ENCODE measurements around the gene PNKD.
A peak's percentile ranks its signal among the peaks of the same experiment; 100 is the strongest.

PNKD gene

DNA sequence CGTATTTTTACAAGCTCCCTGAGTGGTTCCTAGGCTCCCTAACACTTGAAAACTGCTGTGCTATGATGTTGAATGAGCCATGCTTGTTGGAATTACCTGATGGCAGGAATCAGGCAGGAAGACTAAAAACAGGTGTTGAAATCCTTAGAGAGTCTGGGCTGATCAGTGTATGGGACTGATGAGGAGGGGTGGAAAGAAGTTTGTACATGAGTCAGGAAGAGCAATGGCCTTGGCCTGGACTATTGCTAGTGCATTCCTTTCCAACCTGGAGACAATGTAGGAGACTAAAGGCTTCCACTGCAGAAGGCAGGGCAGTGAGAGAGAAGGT lies 46.9 kb downstream of the PNKD start:
- DNase-seq (ENCODE audit: low spot score), result no peak

DNA sequence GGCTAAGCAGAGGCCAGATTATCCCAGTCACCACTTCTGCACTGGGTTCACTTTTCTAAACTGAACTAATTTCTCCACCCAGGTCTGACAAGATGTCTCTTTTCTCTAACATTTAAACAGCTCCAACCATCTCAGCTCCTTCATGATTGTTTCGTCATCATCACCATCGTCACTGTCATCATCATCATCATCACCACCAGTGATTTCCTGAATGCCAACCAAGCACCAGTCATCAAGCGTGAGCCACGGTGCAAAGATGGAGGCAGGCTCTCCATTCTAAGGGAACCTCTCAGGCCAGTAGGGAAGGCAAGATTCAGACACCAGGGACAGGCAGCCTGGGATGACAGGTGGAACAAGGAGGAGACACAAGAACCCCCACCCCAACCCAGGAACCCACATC lies 47.5 kb downstream of the PNKD start:
- no peak for DNase-seq (ENCODE audit: low spot score)

DNA sequence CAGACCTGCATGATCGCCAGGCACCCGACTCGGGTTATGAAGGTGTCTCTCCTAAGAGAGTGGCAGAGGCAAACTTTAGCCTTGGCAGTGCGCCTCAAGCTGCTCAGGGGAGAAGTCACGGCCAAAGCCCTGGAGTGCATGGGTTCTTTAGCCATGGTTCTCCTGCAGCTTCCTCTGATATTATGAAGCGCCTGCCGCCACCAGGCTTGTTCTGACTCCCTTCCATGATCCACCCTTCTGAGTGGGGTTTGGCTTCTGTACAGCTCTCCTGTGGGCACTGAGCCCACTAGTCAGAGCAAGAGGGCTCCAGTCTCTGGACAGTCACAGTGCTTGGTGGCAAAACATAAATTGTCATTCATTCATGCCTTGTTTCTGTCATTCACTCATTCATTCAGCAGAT lies 47.9 kb downstream of the PNKD start:
- DNase-seq (ENCODE audit: low spot score), result no peak

DNA sequence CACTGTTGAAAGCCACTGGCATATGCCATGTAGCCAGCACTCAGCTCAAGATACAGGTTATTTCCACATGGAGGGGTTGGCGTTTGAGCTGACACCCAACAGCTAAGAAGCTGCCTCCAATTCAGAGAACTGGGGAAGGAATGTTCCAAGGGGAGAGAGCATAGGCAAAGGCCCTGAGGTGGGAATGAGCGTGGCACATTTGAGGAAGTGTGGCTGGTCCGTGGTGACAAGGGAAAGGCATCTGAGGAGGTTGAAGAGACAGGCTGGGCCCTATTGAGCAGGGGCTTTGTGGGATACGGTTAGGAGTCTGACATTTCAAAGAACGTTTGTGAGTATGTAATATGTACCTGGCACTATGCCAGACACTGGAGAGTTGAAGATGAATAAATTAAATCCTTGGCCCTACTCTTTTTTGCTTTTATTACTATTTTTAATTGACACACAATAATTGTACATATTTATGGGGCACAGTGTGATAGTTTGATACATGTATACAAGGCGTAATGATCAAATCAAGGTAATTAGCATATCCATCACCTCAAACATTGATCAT lies 49.6 kb downstream of the PNKD start:
- DNase-seq (ENCODE audit: low spot score), result no peak

DNA sequence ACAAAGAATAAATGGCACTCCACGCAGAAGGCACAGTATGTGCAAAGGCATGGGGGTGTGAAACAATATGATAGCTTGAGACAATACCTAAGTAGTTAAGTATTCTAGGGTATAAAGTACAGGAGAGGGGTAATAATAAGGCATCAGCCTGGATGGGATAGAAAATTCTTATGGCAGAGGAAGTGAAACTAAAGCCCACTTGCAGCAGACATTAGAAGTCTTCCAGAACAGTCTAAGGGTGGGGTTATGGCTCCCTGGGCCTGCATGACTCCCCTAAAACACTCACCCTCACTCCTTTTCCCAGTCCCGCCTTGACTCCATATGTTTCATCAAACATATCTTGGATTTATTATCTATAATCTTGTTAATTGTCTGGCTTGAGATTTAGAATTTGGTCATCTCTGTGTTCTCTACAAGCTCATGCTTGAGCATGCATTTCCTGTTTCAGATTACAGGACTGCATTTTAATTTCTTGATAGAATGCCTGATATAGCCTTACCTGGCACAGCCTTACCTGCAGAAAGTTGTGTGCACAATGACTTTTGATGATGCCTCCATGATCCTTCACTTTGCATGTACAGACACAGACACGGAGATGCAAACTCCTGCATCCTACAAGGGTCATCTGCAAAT lies 50.5 kb downstream of the PNKD start:
- DNase-seq (ENCODE audit: low spot score), result no peak

DNA sequence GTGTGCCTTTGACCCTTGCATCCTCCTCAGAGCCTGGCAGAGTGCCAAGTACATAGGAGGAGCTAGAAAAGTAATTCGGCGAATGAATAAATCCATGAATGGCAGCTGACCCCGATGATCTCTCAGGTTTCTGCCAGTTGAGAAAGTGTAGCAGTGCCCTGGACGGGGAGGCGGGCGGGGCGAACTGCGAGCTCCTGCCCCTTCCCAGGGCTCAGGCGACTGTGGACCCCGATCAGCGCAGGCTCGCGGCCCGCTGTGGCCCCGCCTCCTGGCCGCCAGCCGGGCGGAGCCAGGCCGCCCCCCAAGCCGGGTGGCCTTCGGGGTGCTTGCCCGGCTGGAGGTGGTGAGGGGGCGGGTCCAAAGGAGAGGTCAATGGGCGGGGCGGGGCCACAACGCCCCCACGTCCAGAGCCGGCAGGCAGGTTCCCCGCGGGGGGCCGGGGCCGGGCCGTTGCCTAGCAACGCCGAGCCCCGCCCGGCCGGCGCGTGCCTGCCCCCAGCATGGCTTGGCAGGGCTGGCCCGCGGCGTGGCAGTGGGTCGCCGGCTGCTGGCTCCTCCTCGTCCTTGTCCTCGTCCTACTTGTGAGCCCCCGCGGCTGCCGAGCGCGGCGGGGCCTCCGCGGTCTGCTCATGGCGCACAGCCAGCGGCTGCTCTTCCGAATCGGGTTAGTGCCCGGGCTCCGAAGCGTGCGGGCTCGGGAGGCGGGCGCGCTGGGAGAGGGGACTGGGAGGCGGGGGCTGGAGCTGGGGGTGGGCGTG lies 52.6 kb downstream of the PNKD start:
- peak; percentile 89 for DNase-seq (ENCODE audit: low spot score)

DNA sequence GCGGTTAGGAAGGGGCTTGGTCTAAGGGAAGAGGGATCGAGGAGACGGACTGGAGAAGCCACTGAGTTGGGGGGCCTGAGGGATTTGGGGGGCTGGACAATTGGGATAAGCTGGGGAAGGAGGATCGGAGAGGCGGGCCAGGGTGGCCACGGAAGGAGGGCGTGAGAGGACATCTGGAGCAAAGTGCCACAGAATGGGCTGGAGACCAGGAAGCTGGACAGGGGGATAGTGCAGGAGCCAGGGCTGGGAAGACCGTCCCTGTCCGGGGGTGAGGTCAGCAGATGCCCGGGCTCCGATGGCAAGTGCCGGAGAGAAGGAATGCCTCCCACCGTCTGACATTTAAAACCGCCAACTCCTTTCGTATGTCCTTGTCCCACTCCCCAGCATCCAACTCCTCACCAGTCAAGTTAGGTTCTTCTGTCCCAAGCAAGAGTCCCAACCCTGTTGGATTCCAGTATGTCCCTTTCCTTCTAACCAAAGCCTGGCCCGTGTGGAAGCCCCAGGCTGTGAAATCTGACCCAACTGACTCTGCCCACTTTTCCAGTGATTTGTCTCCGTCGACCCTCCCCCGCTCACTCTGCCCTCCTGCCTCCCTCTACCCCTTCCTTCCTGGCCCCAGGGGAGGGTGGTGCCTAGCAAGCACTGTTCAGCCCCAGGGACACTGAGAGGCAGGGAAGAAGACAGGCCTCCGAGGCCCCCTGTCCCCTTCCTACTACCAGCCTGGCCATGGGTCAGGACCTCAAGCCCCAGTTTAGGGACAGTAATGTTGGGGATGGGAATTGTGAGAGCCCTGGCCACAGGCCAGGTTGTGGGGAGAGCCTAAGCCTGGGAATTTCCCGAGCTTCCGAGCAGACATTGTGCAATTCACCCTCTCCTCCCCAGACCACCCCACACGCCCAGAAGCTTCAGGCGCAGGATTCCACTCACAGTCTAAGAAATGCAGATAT lies 53.5 kb downstream of the PNKD start:
- peak; percentile 24 for DNase-seq (ENCODE audit: low spot score)

DNA sequence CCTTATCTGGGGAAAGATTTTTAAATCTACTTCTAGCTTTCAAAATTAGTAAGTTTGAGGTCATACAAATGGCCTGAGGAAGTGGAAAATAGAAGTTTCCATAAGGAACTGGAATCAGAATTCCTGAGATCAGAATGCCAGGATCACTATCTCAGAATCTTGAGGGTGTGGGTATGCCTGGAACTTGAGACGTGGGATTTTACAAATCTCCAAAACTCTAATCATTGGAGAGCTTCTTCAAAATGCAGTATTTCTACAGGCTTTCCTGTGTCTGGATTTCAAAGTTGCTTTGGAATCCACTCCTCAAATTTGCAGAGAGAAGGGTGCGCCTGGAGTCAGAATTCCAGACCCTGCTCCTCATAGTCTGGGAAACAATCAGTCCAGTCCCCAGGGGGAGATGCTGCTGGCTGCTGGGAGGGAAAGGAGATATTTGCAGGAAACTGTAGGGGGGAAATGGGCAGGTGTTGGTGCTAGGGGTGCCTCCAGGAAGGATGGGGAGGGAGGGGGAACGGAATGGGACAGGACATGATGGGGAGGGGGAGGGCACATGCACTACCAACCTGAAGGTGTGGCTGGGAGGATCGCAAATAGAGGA lies 55.3 kb downstream of the PNKD start:
- DNase-seq (ENCODE audit: low spot score), result no peak

DNA sequence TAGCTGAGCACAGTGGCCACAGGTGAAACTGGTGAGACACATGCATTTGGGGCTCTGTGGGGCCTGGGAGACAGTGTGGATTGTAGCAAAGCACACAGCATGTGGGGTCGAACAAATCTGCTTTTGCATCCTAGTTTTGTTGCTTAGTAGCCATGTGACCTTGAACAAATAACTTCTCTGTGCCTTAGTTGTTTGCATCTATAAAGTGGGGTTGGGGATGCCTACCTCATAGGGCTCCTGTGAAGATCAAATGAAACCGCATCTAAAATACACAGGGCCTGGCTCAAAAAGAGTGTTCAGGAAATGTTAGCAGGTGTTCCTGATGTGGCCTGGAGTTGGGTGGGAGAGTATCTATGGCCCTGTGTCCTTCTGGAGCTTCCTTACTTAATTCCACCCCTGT lies 56.0 kb downstream of the PNKD start:
- DNase-seq (ENCODE audit: low spot score), result no peak

DNA sequence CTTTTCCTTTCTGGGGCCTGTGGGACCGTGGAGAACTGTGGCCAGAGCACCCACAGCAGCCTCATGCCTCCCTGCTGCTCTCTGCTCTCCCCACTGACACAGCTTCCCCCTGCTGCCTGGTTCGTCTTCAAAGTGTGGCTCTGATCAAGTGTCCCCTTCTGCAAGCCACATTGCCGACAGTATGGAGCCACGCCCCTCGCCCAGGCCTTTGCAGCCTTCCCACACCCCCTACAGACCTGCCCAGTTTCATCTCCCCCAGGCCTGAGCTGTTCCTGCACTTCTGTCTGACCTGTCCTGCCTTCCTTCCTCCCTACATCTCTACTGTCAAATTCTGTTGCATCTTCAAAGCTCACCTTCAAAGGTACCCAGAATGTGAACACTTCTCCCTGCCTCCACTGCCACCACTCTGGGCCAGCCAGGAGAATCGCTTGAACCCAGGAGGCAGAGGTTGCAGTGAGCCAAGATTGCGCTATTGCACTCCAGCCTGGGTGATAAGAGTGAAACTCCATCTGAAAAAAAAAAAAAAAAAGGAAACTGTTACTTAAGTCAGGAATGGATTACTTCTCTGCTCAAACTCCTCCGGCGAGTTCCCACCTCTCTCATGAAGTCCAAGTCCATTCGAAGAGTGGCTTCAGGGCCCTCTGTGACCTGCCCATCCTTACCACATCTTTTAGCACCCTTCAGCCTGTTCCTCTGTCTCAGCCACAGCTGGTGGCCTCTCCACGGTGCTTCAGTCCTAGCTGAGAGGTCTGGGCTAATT lies 57.3 kb downstream of the PNKD start:
- no peak for DNase-seq (ENCODE audit: low spot score)

DNA sequence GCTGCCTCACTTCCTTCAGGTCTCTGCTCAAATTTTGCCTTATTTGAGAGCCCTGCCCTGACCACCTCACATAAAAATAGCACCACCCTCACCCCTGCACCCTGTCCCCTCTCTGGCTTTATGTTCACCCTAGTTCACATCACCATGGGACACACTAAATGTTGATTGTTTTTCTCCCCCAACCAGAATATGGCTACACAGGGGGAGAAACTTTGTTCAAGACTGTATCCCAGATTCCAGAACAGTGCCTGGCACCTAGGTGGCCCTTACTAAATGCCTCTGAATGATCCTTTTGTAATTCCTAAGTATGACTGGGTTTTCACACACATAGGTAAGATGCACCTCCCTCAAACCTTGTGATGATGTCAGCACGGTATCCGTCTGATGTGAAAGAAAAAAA lies 58.0 kb downstream of the PNKD start:
- DNase-seq (ENCODE audit: low spot score), result no peak

DNA sequence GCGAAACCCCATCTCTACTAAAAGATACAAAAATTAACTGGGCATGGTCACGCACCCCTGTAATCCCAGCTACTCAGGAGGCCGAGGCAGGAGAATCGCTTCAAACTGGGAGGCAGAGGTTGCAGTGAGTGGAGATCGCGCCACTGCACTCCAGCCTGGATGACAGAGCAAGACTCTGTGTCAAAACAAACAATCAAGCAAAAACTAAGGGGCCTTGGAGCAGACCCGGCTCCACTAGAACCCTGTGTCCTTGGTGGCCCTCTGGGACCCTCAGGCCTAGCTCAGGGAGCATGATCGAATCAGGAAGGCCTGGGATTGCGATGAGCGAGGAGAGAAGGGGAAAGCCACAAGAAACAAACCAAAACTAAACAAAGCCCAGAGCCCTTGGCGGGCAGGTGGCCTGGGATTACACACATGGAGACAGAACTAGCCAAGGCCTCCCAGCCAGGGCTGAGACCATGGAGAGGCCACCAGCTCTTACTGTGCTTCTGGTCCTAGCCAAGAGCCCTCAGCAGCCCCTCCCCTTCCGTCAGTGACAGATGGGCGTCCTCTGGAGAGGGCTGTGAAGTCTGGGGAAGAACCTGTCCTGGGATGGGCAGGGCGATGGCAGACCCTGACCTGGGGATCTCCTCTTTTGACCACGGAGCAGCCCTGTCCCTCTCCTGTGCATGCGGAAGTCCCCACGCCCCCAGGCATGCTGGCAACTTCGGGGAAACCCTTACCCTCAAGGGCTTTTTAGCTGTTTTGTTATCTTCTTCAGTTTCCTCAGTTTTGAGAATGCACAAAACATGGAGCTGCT lies 58.9 kb downstream of the PNKD start:
- no peak for DNase-seq (ENCODE audit: low spot score)

DNA sequence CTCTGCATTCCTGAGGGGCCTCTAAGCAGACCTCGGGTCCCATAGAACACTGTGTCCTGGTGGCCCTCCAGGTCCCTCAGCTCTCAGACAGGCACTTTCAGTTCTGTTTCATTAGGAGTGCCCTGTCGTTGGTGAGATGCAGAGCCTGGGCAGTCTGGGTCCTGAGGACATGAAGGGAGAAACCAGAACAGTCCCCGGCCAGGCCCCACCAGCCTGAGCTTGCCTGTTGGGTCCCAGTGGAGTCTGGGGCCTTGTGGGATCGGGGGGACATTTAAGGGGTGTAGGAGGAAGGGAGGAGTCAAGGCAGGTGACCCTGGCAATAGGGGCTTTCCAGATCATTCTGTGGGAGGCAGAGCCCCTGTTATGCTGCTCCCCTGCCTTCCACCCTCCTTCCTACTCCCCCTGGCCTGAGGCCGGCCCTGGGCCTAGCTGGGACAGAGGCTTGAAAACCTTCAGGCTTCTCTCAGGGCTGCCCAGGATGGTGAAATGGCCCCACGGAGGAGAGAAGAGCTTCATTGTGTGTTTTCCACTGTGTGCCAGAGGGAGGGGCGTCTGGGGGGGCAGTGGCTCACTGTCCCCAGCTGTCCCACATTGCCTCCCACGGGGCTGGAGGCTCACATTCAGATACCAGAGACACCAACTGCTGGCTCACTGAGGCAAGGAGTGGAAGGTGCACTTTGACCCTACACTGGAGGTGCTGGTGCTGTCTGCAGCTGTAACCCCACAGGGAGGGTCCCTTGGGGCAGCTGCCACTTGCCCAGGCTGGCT lies 59.7 kb downstream of the PNKD start:
- DNase-seq (ENCODE audit: low spot score), result no peak

DNA sequence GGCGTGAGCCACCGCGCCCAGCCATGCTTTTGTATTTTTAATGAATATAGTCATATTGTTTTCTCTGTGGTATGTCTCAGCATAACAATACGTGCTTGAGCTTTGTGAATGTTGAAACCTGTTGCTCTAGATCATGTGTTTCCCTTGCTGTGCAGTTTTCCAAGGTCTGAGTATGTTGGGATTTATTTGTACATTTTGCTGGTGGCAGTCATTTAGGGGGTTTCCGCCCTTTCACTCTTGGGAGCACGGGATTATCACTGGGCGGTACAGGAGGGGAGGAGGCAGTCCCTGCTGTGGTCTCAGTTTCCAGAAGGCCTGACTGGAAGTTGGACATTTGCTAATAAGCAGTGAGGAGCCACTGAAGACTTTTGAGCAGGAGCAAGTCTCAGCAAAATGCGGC lies 61.4 kb downstream of the PNKD start:
- DNase-seq (ENCODE audit: low spot score), result no peak

DNA sequence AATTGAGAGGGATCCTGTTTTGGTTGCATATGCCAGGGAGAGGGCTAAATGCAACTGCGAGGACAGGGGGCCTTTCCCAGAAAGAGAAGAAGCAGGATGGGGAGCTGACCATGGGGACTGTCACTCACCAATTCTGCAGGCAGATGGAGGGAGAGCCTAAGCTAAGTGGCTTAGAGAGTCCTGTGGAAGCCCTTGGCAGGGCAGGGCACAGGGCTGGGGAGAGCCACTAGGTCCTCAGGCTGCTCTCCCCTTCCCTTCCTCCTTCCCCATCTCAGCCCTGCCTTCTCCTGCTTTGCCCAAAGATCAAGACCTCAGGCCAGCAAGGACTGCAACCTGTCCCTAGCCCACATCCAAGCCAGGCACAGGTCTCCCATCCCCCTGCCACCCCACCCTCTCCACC lies 62.0 kb downstream of the PNKD start:
- DNase-seq (ENCODE audit: low spot score), result no peak

DNA sequence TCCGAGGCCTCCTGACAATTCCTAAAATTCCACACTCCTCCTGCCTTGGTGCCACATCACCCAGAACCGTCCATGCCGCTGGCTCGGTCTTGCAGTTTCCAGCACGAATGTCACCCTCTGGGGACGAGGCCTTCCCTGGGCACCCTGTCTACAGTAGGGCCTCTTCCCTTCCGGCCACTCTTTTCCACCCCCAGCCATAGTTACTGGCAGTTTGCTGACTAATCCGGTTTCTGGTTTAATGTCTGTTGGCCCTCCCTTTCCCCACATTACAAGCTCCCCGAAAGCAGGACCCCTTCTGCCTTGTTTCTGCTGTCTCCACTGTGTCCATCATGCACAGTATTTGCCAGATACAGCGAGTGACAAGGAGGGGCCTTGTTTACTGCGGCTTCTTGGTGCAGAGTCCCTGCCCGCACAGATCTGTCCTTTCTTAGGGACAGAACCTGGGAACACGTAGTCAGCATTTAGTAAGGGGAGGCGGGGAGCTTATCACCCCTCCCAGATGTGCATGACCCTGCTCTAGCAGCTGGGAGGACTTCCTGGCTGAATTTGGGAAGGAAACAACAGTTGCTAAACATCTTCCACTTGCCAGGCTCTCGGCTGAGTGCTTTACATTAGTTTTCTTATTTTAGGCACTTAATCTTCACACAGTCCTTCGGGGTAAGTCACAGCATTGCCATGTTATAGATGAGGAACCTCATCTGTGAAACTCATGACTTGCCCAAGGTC lies 62.8 kb downstream of the PNKD start:
- DNase-seq (ENCODE audit: low spot score), result no peak

DNA sequence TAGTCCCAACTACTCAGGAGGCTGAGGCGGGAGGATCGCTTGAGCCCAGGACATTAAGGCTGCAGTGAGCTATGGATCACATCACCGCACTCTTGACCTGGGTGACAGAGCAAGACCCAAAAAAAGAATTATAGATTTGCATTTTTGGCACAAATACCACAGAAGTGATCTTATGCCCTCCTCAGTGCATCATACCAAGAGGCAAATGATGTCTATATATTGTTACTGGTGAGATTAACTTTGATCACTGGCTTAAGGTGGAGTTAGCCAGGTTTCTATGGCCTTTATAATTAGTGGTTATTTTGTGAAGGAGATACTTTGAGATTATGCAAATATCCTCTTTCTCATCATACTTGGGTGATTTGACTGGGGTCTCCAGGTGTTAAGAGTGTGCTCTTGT lies 64.2 kb downstream of the PNKD start:
- no peak for DNase-seq (ENCODE audit: low spot score)

DNA sequence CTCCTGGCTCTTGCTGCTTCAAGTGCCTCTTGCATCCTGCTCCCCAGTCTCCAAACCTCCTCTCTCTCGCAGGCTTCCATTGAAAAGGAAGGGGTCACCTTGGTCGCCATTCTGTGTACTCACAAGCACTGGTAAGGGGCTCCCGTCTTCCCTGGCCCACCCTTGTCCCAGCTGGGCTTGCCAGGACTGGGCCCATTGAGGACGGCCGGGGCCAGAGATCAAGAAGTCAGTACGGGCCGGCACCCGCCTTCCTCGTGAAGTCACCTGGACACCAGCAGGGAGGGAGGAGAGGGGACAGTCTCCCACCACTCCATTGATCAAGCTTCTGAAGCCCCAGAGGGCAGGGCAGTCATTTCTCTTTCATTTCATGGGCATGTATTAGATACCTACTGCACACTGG lies 70.3 kb downstream of the PNKD start:
- no peak for DNase-seq (ENCODE audit: low spot score)

DNA sequence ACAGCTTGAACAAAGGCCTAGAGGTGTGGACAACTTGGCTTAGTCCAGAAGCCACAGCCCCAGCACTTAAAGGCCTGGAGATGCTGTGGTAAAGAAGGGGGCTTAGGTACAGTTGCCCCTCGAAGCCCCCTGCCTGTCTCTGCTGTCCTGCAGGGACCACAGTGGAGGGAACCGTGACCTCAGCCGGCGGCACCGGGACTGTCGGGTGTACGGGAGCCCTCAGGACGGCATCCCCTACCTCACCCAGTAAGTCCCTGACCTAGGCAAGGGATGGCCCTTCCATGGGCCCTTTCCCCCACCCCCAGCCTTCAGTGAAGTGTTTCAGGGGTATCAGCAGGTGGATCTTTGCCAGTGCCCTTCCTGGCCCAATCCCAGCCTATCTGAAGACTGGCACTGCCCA lies 71.1 kb downstream of the PNKD start:
- DNase-seq (ENCODE audit: low spot score), result no peak

Data from COLO829 (cell line).